Endothelial cell of umbilical vein (primary cell): ENCODE data around the gene SRGAP1. TPM values are rescaled to one million over a fixed set of nuclear protein-coding genes. Genes with fewer than 3 reads are reported as not detected.

ENCODE experiments used
- BruUV-seq: library from RNA; stranded (reverse); fragments of 400-500 nt; replicated peaks from 2 replicates; lab custom pipeline; 2021; lab: Mats Ljungman, UMichigan
- CTCF ChIA-PET: fragments of 300-600, 350-600 bp; sonication (Branson Sonifier 250); formaldehyde crosslinking; loops from one replicate; lab custom pipeline; 2021; ENCODE audit warnings: antibody characterized with exemption, inconsistent platforms; lab: Charles Lee
- POLR2A ChIA-PET: fragments of 300-600, 350-600 bp; sonication (Branson Sonifier 250); formaldehyde crosslinking; loops from one replicate; lab custom pipeline; 2021; ENCODE audit warnings: antibody characterized with exemption, inconsistent platforms; lab: Charles Lee
- DNase-seq: peaks from one replicate; pipeline ENCODE4 v3.0.0-alpha.2; 2011; ENCODE audit warnings: low read depth, low spot score
- FAIRE-seq: peaks from 2 replicates; lab custom pipeline; 2011; peaks lifted over from hg19 to GRCh38; lab: Jason Lieb, UNC
- H2AFZ ChIP-seq: 2 replicates; pipeline ENCODE4 v1.6.0; 2012; ENCODE audit warnings: low read depth, low read length, control low read depth, inconsistent platforms
- H3K27ac ChIP-seq: 2 replicates; pipeline ENCODE4 v1.5.1; 2011; ENCODE audit warnings: low read depth, mild to moderate bottlenecking, control low read depth, low read length, moderate library complexity; ENCODE audit not compliant: insufficient read depth
- H3K27me3 ChIP-seq, 2 experiments: 2 replicates each; pipeline versions ENCODE4 v1.6.0 to v1.6.1; 2011; ENCODE audit warnings: low read length in 2 of 2, mixed read lengths in 1 of 2; ENCODE audit not compliant: control insufficient read depth in 2 of 2, insufficient read depth in 2 of 2
- H3K36me3 ChIP-seq, 2 experiments: 2 replicates in 1 of 2; 3 replicates in 1 of 2; pipeline ENCODE4 v1.5.1; 2011; ENCODE audit warnings: low read length in 2 of 2, mild to moderate bottlenecking in 1 of 2, moderate library complexity in 1 of 2; ENCODE audit not compliant: control insufficient read depth in 2 of 2, insufficient read depth in 2 of 2; ENCODE audit errors: extremely low read depth in 1 of 2
- H3K4me1 ChIP-seq: 3 replicates; pipeline ENCODE4 v1.5.1; 2011; ENCODE audit warnings: mild to moderate bottlenecking, low read length; ENCODE audit not compliant: control insufficient read depth, insufficient read depth; ENCODE audit errors: extremely low read depth
- H3K4me2 ChIP-seq: 2 replicates; pipeline ENCODE4 v1.6.1; 2011; ENCODE audit warnings: low read length, control low read depth, mixed read lengths; ENCODE audit not compliant: insufficient read depth
- H3K4me3 ChIP-seq, 3 experiments: fragments of 200-600 bp in 1 of 3; sonication (generic), shearing (Covaris generic) in 1 of 3; replicated peaks in 1 of 3; 2 replicates each; pipeline ENCODE4 v1.5.1; 2011 to 2016; ENCODE audit warnings: control low read depth in 3 of 3, low read length in 3 of 3, mild to moderate bottlenecking in 2 of 3, inconsistent platforms in 1 of 3, low read depth in 1 of 3, moderate library complexity in 1 of 3; ENCODE audit not compliant: insufficient read depth in 1 of 3
- H3K79me2 ChIP-seq: 2 replicates; pipeline ENCODE4 v1.6.0; 2012; ENCODE audit warnings: low read length, inconsistent platforms; ENCODE audit not compliant: control insufficient read depth, insufficient read depth
- H3K9ac ChIP-seq: replicated peaks from 2 replicates; pipeline ENCODE3; 2011; ENCODE audit warnings: low read length, control low read depth; ENCODE audit not compliant: insufficient read depth; ENCODE audit errors: extremely low read depth
- H3K9me1 ChIP-seq: replicated peaks from 3 replicates; pipeline ENCODE4 v1.6.0; 2011; ENCODE audit warnings: mild to moderate bottlenecking, low read length; ENCODE audit not compliant: control insufficient read depth, insufficient read depth; ENCODE audit errors: extremely low read depth
- H3K9me3 ChIP-seq: replicated peaks from 2 replicates; pipeline ENCODE4 v1.5.1; 2012; ENCODE audit warnings: low read length, inconsistent platforms; ENCODE audit not compliant: control insufficient read depth, insufficient read depth
- H4K20me1 ChIP-seq: replicated peaks from 2 replicates; pipeline ENCODE3; 2011; ENCODE audit warnings: mild to moderate bottlenecking, low read length; ENCODE audit not compliant: control insufficient read depth, insufficient read depth; ENCODE audit errors: extremely low read depth
- EZH2 ChIP-seq: IDR thresholded peaks from 2 replicates; pipeline ENCODE4 v1.6.1; 2012; ENCODE audit warnings: borderline replicate concordance, low read depth, mild to moderate bottlenecking, moderate library complexity, low read length, inconsistent platforms; ENCODE audit not compliant: severe bottlenecking
- FOS ChIP-seq: IDR thresholded peaks from 2 replicates; pipeline ENCODE4 v1.6.1; 2011; ENCODE audit warnings: mild to moderate bottlenecking, low read length, moderate library complexity, borderline replicate concordance; ENCODE audit not compliant: insufficient read depth
- GATA2 ChIP-seq: IDR thresholded peaks from 2 replicates; pipeline ENCODE4 v1.7.0; 2011; ENCODE audit warnings: low read depth, mild to moderate bottlenecking, moderate library complexity, mixed read lengths, low read length; ENCODE audit not compliant: insufficient read length, insufficient read depth
- JUN ChIP-seq: IDR thresholded peaks from 2 replicates; pipeline ENCODE4 v1.6.1; 2011; ENCODE audit warnings: borderline replicate concordance, low read depth; ENCODE audit not compliant: insufficient read length, insufficient read depth
- MYC ChIP-seq: IDR thresholded peaks from one replicate; pipeline ENCODE4 v1.6.1; 2011; ENCODE audit warnings: mild to moderate bottlenecking, low read depth, low read length
- POLR2A ChIP-seq: IDR thresholded peaks from 2 replicates; pipeline ENCODE4 v1.6.1; 2012; ENCODE audit warnings: low read depth, mild to moderate bottlenecking, control low read depth, low read length
- POLR2AphosphoS5 ChIP-seq: IDR thresholded peaks from 2 replicates; pipeline ENCODE4 v1.6.1; 2012; ENCODE audit warnings: low read depth, mild to moderate bottlenecking, control low read depth, low read length, moderate library complexity; ENCODE audit not compliant: insufficient read depth
- dilution Hi-C: fragments of 300-500 bp; cut with MboI; formaldehyde crosslinking; loops from one replicate; pipeline ENCODE4 v1.15.0; 2019; ENCODE audit warnings: low sequenced_read_pairs; ENCODE audit not compliant: extremely low pct_ligation_motif_present
- intact Hi-C: fragments of 100-400 bp; cut with micrococcal nuclease; formaldehyde crosslinking; loops from one replicate; pipeline ENCODE4 v1.10.0; 2022
- polyA plus RNA-seq, 4 experiments: library from polyadenylated mRNA; depleted of rRNA in 3 of 4; stranded (reverse) in 3 of 4; unstranded in 1 of 4; fragments of >200 nt; gene quantifications; 2 replicates each; pipeline versions ENCODE4 v1.2.1 to v1.2.3, GENCODE V29; 2011 to 2012; ENCODE audit warnings: missing spikeins in 1 of 4
- total RNA-seq: library from RNA; stranded (reverse); gene quantifications from 2 replicates; pipeline ENCODE4 v1.2.3, GENCODE V29; 2021
- TF ChIP-seq, protein P1 (sequence below): IDR thresholded peaks from 2 replicates; pipeline ENCODE4 v1.6.1; 2011; ENCODE audit not compliant: insufficient read depth, insufficient read length
- TF ChIP-seq, protein P2 (sequence below), 2 donors: IDR thresholded peaks; 1 replicate in 1 of 2; 2 replicates in 1 of 2; pipeline ENCODE4 v1.5.1; 2011; ENCODE audit warnings: low read length in 2 of 2, mild to moderate bottlenecking in 2 of 2, moderate library complexity in 2 of 2, control low read depth in 1 of 2, inconsistent platforms in 1 of 2, low read depth in 1 of 2; ENCODE audit not compliant: insufficient read depth in 1 of 2; ENCODE audit errors: extremely low read depth in 1 of 2

The SRGAP1 gene
- total and polyA plus RNA-seq, 2 donors (not counting 3 experiments of a cell fraction or from before 2014, with no cell fraction given) = 4.9 to 16.3 TPM

DNA sequence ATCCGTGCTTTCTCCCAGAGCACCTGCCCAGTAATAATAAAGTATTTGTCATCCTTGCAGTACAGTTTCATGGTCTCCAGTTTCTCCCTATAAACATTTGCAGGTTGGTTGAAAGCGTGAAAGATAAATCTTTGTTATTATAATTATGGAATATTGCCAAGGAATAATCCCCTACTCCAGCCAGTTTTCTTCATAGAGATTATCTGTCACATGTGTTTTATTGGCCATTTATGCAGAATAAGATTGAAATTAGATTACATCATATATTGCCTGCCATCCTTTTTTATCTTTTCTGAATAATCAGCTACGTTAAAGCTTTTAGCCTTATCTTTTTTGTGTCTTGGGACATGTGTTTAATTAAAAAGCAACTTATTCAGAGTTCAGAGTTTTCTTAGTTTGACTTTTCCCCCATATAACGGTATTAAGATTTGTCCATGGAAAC, 209.6 kb downstream of the SRGAP1 start:
- H2AFZ ChIP-seq = no peak overlapping the region
- no peaks in the 10 kb centered on the region for H3K4me1 ChIP-seq
- intact Hi-C loops = no loop called here
- no peak for TF ChIP-seq JUN
- TF ChIP-seq, protein P1, sequence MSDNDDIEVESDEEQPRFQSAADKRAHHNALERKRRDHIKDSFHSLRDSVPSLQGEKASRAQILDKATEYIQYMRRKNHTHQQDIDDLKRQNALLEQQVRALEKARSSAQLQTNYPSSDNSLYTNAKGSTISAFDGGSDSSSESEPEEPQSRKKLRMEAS = no peak
- no peak for TF ChIP-seq POLR2AphosphoS5
- no peak for TF ChIP-seq FOS
- no peak for TF ChIP-seq MYC
- TF ChIP-seq, protein P2, sequence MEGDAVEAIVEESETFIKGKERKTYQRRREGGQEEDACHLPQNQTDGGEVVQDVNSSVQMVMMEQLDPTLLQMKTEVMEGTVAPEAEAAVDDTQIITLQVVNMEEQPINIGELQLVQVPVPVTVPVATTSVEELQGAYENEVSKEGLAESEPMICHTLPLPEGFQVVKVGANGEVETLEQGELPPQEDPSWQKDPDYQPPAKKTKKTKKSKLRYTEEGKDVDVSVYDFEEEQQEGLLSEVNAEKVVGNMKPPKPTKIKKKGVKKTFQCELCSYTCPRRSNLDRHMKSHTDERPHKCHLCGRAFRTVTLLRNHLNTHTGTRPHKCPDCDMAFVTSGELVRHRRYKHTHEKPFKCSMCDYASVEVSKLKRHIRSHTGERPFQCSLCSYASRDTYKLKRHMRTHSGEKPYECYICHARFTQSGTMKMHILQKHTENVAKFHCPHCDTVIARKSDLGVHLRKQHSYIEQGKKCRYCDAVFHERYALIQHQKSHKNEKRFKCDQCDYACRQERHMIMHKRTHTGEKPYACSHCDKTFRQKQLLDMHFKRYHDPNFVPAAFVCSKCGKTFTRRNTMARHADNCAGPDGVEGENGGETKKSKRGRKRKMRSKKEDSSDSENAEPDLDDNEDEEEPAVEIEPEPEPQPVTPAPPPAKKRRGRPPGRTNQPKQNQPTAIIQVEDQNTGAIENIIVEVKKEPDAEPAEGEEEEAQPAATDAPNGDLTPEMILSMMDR (IDR thresholded peaks at IDR 0.05; ENCODE audit: extremely low read depth in 1 of 2, insufficient read depth in 1 of 2, low read depth in 1 of 2, low read length in 2 of 2) = no peak
- TF ChIP-seq EZH2 = no peak
- no peak for TF ChIP-seq POLR2A
- TF ChIP-seq GATA2 = no peak
- no peaks in the 10 kb centered on the region for H3K79me2 ChIP-seq
- H3K27ac ChIP-seq = no peak overlapping the region
- no peaks in the 10 kb centered on the region for H3K27me3 ChIP-seq
- H3K4me3 ChIP-seq = no peak overlapping the region
- ChIA-PET POLR2A (no interaction called here), CTCF (no interaction called here)
- no peak overlapping the region for H3K4me2 ChIP-seq
- BruUV-seq = no TSS peak
- H4K20me1 ChIP-seq = no peaks in the 10 kb centered on the region
- H3K9me1 ChIP-seq = no peaks in the 10 kb centered on the region
- H3K36me3 ChIP-seq = no peaks in the 10 kb centered on the region
- DNase-seq (no peak), FAIRE-seq (no peak)
- dilution Hi-C loops = no loop called here
- no peak overlapping the region for H3K9ac ChIP-seq
- H3K9me3 ChIP-seq = no peaks in the 10 kb centered on the region
